ENCODE measurements around the gene CIB2. TPM values are rescaled to one million over a fixed set of nuclear protein-coding genes. Genes with fewer than 3 reads are reported as not detected.
"Not testable (repeated sequence)": the region's sequence is repeated elsewhere in the genome, so short reads cannot be mapped to it uniquely, and the experiment has no call there.

Gene CIB2
- total and polyA plus RNA-seq, 9 donors = 1.7 to 12.4 (median 8.8) TPM

- Histone ChIP-seq H3K36me3 (no peaks in the 10 kb centered on the region), H3K4me3 (no peak overlapping the region), H3K9me3 (no peaks in the 10 kb centered on the region), H3K27me3 (no peaks in the 10 kb centered on the region), H3K27ac (no peak overlapping the region), H3K4me1 (ENCODE audit: insufficient read depth) (no peaks in the 10 kb centered on the region)
- WGBS, 3 donors = 72 to 85% (median 79%) methylated on average over 4 of the region's 4 CpGs
- TF ChIP-seq EP300 (IDR thresholded peaks at IDR 0.05) = no peak
- no peak for TF ChIP-seq POLR2A (IDR thresholded peaks at IDR 0.05)
- no peak for TF ChIP-seq CTCF (IDR thresholded peaks at IDR 0.05)
- intact Hi-C loops (cut with DNase I) = no loop called here
- DNase-seq = no peak
Observed at GRCh38 chr15:78155355-78155939, 24.2 kb upstream of the CIB2 start.

GRCh38 chr15:78154955-78155354 lies 23.7 kb upstream of the CIB2 start:
- DNase-seq = no peak
- Histone ChIP-seq H3K27ac (no peak overlapping the region), H3K9me3 (no peaks in the 10 kb centered on the region), H3K4me3 (no peak overlapping the region), H3K36me3 (no peaks in the 10 kb centered on the region), H3K27me3 (no peaks in the 10 kb centered on the region), H3K4me1 (ENCODE audit: insufficient read depth) (no peaks in the 10 kb centered on the region)
- no peak for TF ChIP-seq POLR2A (IDR thresholded peaks at IDR 0.05)
- intact Hi-C loops (cut with DNase I) = no loop called here
- WGBS, 3 donors = 83 to 85% (median 84%) methylated on average over 3 of the region's 3 CpGs

GRCh38 chr15:78151075-78151474 lies 19.8 kb upstream of the CIB2 start:
- H3K4me3 ChIP-seq; H3K36me3 ChIP-seq; H3K4me1 ChIP-seq (ENCODE audit: insufficient read depth); H3K27me3 ChIP-seq; DNase-seq; H3K27ac ChIP-seq; intact Hi-C loops (cut with DNase I); H3K9me3 ChIP-seq: not testable (repeated sequence)
- WGBS, 3 donors = 93 to 96% (median 95%) methylated on average over 8 of the region's 8 CpGs

GRCh38 chr15:78149805-78150751 lies 18.8 kb upstream of the CIB2 start:
- Histone ChIP-seq H3K27ac (peak overlapping the region; percentile 82 to 86), H3K9me3 (no peaks in the 10 kb centered on the region), H3K4me1 (ENCODE audit: insufficient read depth) (no peaks in the 10 kb centered on the region), H3K27me3 (no peaks in the 10 kb centered on the region), H3K36me3 (no peaks in the 10 kb centered on the region), H3K4me3 (peak overlapping the region; percentile 59)
- no peak for DNase-seq
- WGBS, 3 donors = 8 to 10% (median 8%) methylated on average over 20 of the region's 20 CpGs
- intact Hi-C loops (cut with DNase I) = no loop called here
- no peak for TF ChIP-seq CTCF (IDR thresholded peaks at IDR 0.05)
- TF ChIP-seq EP300 (IDR thresholded peaks at IDR 0.05) = no peak
- no peak for TF ChIP-seq POLR2A (IDR thresholded peaks at IDR 0.05)

- Histone ChIP-seq H3K36me3 (no peaks in the 10 kb centered on the region), H3K4me1 (ENCODE audit: insufficient read depth) (no peaks in the 10 kb centered on the region), H3K4me3 (peak within 1 kb of the TSS; percentile 59), H3K27me3 (no peaks in the 10 kb centered on the region), H3K9me3 (no peaks in the 10 kb centered on the region), H3K27ac (peak within 1 kb of the TSS; percentile 82 to 86)
- 0% methylated on average over 27 to 79 of the region's 79 CpGs for WGBS, 3 donors
- intact Hi-C loops (cut with DNase I) = no loop called here
- peak; percentile 100 for DNase-seq
- TF ChIP-seq POLR2A (IDR thresholded peaks at IDR 0.05) (peak; percentile 82), CTCF (IDR thresholded peaks at IDR 0.05) (no peak)
Observed at GRCh38 chr15:78149068-78149804, 18.0 kb upstream of the CIB2 start, which contains the start of gene IDH3A. IDH3A (plus strand) TSS chr15:78149362; CDS start chr15:78149404, 42 bp downstream.
